Erythroblast (primary cell): ENCODE measurements around the gene FBXL7.

Experiments
- GATA1 ChIP-seq: IDR thresholded peaks from 2 replicates; pipeline ENCODE4 v1.6.1; 2011; ENCODE audit warnings: low read depth, mild to moderate bottlenecking, control low read depth, low read length, moderate library complexity
- POLR2A ChIP-seq: IDR thresholded peaks from 2 replicates; pipeline ENCODE4 v1.6.1; 2011; ENCODE audit warnings: mild to moderate bottlenecking, low read length

- TF ChIP-seq POLR2A: no peak
- no peak for TF ChIP-seq GATA1
Observed at GRCh38 chr5:15797116-15797515, 297.1 kb downstream of the FBXL7 start.
